ENCODE data around the gene ASB12. TPM values are rescaled to one million over a fixed set of nuclear protein-coding genes. Genes with fewer than 3 reads are reported as not detected.

The ASB12 gene
- total RNA-seq, 1 donor from 2014 or later: 0.32 TPM

DNA sequence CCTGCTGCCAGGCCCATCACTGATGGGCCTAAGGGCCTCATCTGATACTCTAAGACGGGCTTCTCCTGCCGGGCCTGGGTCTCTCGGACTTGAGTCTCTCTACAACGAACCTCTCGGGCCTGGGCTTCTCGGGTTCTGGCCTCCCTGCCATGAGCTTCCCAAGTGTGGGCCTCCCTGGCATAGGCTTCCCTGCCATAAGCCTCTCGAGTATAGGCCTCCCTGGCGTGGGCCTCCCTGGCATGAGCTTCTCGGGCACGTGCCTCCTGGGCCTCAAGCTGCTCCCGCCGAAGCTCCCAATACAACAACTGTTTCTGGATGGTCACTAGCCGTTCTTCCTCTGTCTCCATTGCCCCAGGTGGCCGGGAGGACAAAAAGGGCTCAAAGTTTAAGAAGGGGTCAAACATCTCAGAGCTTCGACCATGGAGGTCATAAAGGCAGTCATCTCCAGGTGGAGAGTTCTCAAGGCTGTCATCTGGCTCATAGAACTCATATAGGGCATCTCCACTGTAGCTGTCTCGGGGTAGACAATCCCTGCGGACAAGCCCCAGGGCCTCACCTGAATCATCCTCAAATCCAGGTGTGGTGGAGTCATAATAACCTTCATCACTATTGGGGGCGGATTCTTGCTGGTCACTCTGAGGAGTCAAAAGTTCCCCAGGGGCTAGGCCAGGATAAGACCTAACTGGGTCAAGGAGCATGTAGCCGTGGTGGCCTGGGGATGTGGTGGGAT is 39.0 kb downstream of the ASB12 start:
- ATAC-seq: no peak
- no peak overlapping the region for H3K27ac ChIP-seq
- H3K4me3 ChIP-seq: no peak overlapping the region
- intact Hi-C loops (cut with DNase I): no loop called here
- TF ChIP-seq, protein P1, sequence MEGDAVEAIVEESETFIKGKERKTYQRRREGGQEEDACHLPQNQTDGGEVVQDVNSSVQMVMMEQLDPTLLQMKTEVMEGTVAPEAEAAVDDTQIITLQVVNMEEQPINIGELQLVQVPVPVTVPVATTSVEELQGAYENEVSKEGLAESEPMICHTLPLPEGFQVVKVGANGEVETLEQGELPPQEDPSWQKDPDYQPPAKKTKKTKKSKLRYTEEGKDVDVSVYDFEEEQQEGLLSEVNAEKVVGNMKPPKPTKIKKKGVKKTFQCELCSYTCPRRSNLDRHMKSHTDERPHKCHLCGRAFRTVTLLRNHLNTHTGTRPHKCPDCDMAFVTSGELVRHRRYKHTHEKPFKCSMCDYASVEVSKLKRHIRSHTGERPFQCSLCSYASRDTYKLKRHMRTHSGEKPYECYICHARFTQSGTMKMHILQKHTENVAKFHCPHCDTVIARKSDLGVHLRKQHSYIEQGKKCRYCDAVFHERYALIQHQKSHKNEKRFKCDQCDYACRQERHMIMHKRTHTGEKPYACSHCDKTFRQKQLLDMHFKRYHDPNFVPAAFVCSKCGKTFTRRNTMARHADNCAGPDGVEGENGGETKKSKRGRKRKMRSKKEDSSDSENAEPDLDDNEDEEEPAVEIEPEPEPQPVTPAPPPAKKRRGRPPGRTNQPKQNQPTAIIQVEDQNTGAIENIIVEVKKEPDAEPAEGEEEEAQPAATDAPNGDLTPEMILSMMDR (IDR thresholded peaks at IDR 0.05): no peak
- H3K36me3 ChIP-seq: no peaks in the 10 kb centered on the region
- DNase-seq: no peak
- H3K9me3 ChIP-seq: no peaks in the 10 kb centered on the region
- H3K4me1 ChIP-seq: no peaks in the 10 kb centered on the region
- H3K27me3 ChIP-seq: no peaks in the 10 kb centered on the region

DNA sequence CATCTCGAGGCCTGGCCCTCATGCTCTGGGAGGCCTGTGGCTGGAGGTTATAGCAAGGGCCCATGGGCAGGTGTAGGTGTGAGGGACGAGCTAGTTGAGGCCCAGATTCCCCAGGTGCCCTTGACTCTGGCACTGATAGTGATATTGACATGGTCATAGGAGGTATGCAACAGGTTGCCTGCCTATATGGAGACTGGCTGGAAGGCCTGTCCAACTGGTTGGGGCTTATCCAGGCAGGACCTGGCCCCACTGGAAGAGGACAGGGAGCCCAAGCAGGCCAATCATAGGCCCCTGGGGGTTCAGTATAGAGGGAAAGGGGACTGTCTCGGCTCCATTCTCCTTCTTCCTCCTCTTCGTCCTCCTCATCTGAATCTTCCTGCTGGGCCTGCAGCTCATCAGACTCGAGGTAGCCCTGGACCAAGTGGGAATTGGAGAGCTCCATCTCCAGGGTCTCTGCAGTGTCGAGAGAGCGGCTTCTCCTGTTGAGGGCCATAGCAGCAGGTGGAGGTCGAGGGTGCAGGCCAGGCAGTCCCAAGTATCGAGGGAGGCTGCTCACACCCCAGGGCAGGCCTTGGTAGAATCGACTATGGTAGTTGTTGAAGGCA is 40.2 kb downstream of the ASB12 start:
- Histone ChIP-seq H3K27ac (no peak overlapping the region), H3K9me3 (no peaks in the 10 kb centered on the region), H3K27me3 (no peaks in the 10 kb centered on the region), H3K4me1 (no peaks in the 10 kb centered on the region), H3K36me3 (no peaks in the 10 kb centered on the region), H3K4me3 (no peak overlapping the region)
- TF ChIP-seq, protein P1 (IDR thresholded peaks at IDR 0.05): no peak
- intact Hi-C loops (cut with DNase I): no loop called here
- DNase-seq (no peak), ATAC-seq (no peak)

GRCh38 chrX:64188901-64189300 is 41.5 kb downstream of the ASB12 start:
- ATAC-seq: no peak
- no peak overlapping the region for H3K27ac ChIP-seq
- TF ChIP-seq, protein P1 (IDR thresholded peaks at IDR 0.05): no peak

DNA sequence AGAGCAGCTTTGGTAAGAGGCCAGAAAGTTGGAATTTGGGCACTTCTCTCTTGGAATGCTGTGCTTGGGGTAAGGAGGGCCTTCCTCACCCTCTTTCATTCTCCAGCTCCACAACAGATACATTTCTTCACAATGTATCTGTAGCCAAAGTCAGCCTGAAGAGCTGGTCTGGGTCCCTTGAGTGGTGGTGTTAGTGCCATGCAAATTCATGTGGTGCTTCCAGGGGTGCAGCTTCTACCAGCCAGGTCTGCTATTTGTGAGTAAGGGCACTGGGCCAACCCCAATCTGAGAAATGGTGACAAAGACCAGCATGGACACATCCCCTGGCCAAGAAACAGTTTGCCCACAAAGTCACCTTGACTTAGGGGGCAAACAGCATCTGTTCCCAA is 42.7 kb downstream of the ASB12 start:
- H3K27me3 ChIP-seq: no peaks in the 10 kb centered on the region
- H3K4me1 ChIP-seq: no peaks in the 10 kb centered on the region
- TF ChIP-seq, protein P1 (IDR thresholded peaks at IDR 0.05): no peak

More at GRCh38 chrX:64188901-64189300, 41.5 kb downstream of the ASB12 start:
- Histone ChIP-seq H3K9me3 (no peaks in the 10 kb centered on the region), H3K27me3 (no peaks in the 10 kb centered on the region), H3K4me1 (no peaks in the 10 kb centered on the region), H3K4me3 (no peak overlapping the region), H3K36me3 (no peaks in the 10 kb centered on the region)
- DNase-seq: no peak
- intact Hi-C loops (cut with DNase I): no loop called here

DNA sequence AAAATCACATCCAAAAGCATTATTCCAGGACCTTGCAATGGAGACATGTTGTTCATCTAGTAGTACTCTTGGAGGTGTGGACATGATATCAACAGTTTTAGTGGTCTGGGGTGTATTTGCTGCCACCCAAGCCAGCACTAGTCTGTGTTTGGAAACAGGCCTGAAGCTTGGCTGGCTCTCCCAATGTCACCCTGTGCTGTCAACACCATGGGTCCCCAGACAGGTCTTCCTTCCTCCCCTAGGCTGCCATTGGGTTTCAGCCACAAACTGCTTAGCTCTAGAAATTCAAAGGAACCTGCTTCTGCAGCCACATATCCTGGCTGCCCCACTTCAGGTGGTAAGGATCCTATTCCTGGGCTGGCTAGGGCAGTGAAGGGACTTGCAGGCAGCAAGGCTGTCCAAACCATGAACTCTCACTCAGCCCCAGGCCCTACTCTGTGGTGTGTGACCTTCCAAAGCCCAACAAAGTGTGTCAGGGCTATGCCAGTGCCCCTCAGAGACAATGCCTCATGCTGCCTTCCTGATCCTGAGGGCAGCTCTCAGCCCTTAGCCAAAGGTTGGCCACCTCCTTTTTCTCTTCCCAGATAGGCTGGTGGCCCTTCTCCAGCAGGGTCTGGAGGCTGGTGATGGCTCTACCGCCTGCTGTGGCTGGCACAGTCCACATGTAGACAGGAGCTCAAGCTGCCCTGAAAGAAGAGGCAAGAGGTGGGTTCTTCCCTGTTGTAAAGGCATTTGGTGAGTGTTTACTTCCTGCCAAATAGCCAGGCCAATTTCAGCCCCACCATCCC is 43.2 kb downstream of the ASB12 start:
- intact Hi-C loops (cut with DNase I): no loop called here
- ATAC-seq: no peak

More for the DNA sequence above, 42.7 kb downstream of the ASB12 start:
- H3K4me3 ChIP-seq: no peak overlapping the region
- H3K9me3 ChIP-seq: no peaks in the 10 kb centered on the region
- H3K36me3 ChIP-seq: no peaks in the 10 kb centered on the region
- ATAC-seq (no peak), DNase-seq (no peak)
- intact Hi-C loops (cut with DNase I): no loop called here
- no peak overlapping the region for H3K27ac ChIP-seq

More for the DNA sequence above, 43.2 kb downstream of the ASB12 start:
- TF ChIP-seq, protein P1 (IDR thresholded peaks at IDR 0.05): no peak
- Histone ChIP-seq H3K36me3 (no peaks in the 10 kb centered on the region), H3K9me3 (no peaks in the 10 kb centered on the region), H3K27ac (no peak overlapping the region), H3K4me1 (no peaks in the 10 kb centered on the region), H3K27me3 (no peaks in the 10 kb centered on the region), H3K4me3 (no peak overlapping the region)
- DNase-seq: no peak

Measured in upper lobe of right lung (tissue), 1 donor.